ENCODE measurements around the gene APOC3. TPM values are rescaled to one million over a fixed set of nuclear protein-coding genes. Genes with fewer than 3 reads are reported as not detected.

APOC3 gene
- total RNA-seq: not detected

DNA sequence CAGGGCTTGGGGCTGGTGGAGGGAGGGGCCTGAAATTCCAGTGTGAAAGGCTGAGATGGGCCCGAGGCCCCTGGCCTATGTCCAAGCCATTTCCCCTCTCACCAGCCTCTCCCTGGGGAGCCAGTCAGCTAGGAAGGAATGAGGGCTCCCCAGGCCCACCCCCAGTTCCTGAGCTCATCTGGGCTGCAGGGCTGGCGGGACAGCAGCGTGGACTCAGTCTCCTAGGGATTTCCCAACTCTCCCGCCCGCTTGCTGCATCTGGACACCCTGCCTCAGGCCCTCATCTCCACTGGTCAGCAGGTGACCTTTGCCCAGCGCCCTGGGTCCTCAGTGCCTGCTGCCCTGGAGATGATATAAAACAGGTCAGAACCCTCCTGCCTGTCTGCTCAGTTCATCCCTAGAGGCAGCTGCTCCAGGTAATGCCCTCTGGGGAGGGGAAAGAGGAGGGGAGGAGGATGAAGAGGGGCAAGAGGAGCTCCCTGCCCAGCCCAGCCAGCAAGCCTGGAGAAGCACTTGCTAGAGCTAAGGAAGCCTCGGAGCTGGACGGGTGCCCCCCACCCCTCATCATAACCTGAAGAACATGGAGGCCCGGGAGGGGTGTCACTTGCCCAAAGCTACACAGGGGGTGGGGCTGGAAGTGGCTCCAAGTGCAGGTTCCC, at the start of gene APOC3:
Gene APOC3, plus strand, starts transcription at position 383 of the 659 bp plus-strand sequence. CDS start 676 bp downstream, outside the sequence.
- Mint-ChIP-seq H3K27ac (no peak within 1 kb of the TSS), H3K9me3 (no peaks in the 10 kb centered on the region), H3K36me3 (no peaks in the 10 kb centered on the region)
- DNase-seq (ENCODE audit: low spot score in 2 of 2) (no peak), ATAC-seq (no peak)

DNA sequence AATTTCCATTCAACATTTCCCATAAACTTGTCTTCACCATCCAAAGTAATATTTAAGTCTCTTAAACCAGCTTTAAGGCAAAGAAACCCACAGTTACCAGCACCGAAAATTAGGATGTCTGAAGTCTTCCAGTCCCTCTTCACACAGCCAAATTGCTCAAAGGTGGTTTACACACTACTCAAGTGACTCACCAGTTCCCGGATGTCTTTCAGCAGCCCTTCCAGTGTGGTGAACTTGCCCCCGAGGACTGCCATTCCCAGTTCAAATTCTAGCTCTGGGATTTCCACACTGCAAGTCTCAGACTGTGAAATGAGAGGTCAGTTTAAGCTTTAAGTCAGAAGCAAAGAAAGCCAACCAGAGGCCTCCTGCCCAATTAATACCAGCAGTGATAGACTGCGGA, 47.0 kb upstream of the APOC3 start:
- Mint-ChIP-seq H3K36me3 (peaks cover 64 to 74% of the 10 kb centered on the region in 2 donors), H3K27ac (peak overlapping the region in 1 of 2 donors; percentile 49), H3K9me3 (no peaks in the 10 kb centered on the region)
- DNase-seq (ENCODE audit: low spot score in 2 of 2) (no peak), ATAC-seq (peak; percentile 43 to 58)

DNA sequence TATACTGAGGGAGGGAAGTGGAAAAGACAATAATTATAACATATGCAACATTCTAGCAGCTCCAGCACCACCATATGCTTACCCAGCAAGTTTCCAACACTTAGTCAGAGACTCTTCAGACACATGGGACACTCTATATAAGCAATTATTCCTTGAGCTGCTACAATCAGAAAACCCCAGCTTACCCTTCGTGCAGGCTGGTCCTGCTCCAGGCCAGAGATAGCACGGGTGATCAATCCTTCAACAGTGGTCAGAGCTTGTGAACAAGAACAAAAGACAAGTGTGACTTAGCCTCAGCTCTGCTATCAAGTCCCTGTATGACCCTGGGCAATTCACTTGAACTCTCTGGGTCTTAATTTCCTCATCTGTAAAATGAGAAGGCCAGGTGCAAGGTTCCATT, 43.4 kb upstream of the APOC3 start:
- no peaks in the 10 kb centered on the region for H3K9me3 Mint-ChIP-seq

DNA sequence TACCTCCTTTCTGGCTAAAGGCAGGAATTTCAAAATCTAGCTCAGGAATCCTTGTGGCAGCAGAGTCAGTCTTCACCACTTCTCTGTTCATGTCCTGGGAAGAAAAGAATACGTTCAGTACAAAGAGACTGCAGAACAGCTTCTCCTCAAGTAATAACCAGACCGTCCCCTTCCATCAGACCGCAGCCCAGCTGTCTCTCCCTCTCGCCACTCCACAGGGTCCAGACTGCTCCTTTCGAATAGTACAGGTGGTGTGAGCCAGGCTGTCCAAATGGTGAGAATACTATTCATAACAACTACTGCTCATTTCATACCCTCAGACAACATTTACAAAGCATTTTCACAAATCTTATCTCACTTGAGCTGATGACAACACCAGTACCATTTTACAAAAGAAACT, 42.7 kb upstream of the APOC3 start:
- H3K27ac Mint-ChIP-seq: peak overlapping the region; percentile 73 to 95
- DNase-seq (ENCODE audit: low spot score in 2 of 2) (no peak), ATAC-seq (no peak)
- H3K9me3 Mint-ChIP-seq: no peaks in the 10 kb centered on the region
- peaks cover 40 to 47% of the 10 kb centered on the region in 2 donors for H3K36me3 Mint-ChIP-seq

More for the DNA sequence above, 43.4 kb upstream of the APOC3 start:
- ATAC-seq (no peak), DNase-seq (ENCODE audit: low spot score in 2 of 2) (no peak)
- Mint-ChIP-seq H3K27ac (peak overlapping the region in 1 of 2 donors; percentile 95), H3K36me3 (peaks cover 44 to 51% of the 10 kb centered on the region in 2 donors)

DNA sequence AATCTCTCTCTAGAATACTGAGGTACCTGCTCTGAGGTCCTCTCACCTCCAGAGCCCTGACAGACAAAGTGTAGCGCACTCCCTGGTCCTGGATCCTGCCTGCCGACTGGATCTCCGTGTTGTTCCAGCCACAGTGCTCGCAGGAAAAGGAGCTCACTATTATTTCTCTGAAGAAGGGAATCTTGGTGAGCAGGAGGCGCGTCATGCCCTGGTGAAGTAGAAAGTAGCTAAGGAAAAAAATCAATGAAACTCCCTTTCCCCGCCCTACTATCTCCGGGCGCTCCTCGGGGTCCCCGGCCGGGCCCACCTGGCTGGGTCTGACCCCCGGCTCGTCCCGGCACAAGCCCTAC, 42.3 kb upstream of the APOC3 start:
- DNase-seq (ENCODE audit: low spot score in 2 of 2): no peak
- H3K27ac Mint-ChIP-seq: peak overlapping the region; percentile 44 to 95
- no peaks in the 10 kb centered on the region for H3K9me3 Mint-ChIP-seq
- ATAC-seq: no peak
- H3K36me3 Mint-ChIP-seq: peaks cover 35 to 43% of the 10 kb centered on the region in 2 donors

DNA sequence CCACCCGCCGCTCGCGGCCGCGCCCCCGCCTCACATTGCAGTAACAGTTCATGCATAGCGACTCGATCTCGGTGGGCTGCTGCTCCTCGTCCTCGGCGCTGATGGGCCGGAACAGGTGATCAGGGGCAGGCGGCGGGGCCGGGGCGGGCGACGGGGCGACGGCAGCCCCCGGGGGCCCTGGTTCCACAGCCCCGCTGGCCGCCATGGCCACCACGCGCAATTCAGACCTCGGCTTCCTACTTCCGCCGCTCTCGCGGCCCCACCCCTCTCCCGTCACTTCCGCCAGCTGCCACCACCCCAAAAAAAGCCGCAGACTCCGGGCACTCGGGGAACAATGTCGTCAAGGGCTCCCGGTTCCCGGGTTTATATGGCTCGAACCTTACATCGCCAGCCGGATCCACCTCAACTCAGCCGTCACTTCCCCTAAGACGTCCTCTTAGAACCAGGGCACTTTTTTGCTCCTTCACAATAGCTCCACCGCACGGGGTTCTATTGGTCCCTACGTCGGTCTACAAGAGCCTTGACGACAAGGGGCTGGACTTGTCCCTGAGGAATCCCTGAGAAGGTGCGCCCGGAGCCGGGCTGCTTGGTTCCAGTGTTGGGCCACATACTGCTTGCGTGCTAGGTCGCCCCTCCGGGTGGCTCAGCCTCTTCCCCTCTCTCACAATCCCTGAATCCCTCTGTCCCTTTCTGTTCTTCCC, 41.8 kb upstream of the APOC3 start, which contains the start of gene ZPR1:
Gene ZPR1, minus strand, starts transcription at position 238 of the 701 bp plus-strand sequence. Its CDS starts 33 bp downstream, at position 205.
- DNase-seq (ENCODE audit: low spot score in 2 of 2) (peak; percentile 77 to 87), ATAC-seq (peak; percentile 88 to 91)
- Mint-ChIP-seq H3K36me3 (peaks cover 30 to 40% of the 10 kb centered on the region in 2 donors), H3K27ac (peak within 1 kb of the TSS; percentile 95 to 96), H3K9me3 (no peaks in the 10 kb centered on the region)

DNA sequence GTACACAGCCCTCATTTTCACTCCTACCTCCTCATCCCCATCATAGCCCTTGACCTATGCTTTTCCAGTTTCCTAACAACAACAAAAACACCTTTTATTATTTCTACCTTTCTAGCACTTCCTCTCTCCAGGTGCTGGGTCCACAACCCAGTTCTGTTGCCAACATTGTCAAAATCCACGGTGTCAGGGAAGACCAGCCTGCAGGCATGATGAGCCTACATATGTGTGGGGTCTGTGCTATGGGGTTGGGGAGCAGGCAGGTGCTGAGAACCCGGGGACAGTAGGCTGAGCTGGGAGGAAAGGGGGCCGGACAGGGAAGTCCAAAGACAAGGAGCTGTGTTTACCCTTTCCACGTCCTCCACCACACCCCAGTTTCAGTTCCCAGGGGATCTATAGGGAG, 41.2 kb upstream of the APOC3 start:
- Mint-ChIP-seq H3K9me3 (no peaks in the 10 kb centered on the region), H3K27ac (peak overlapping the region; percentile 95 to 96), H3K36me3 (peaks cover 24 to 34% of the 10 kb centered on the region in 2 donors)
- DNase-seq (ENCODE audit: low spot score in 2 of 2) (no peak), ATAC-seq (no peak)

DNA sequence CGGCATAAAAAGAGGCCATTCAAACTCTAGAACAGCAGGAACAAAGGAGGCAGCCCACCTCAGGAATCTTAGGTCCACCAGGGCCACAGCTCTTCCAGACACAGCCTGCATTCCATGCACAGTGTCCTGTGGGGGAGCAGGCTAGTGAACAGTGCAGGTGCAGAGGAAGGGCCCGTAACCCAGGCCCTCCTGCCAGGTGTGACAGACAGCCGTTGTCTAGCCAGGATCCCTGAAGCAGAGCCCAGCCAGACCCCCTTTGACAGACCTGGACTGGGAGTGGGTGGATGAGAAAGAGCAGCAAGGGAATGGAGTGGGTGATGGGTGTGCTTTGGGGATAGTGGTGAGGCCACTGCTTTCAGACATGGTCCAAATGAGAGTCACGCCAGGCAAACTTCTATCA, 40.7 kb upstream of the APOC3 start:
- no peak for DNase-seq (ENCODE audit: low spot score in 2 of 2)
- Mint-ChIP-seq H3K9me3 (no peaks in the 10 kb centered on the region), H3K36me3 (peaks cover 22 to 34% of the 10 kb centered on the region in 2 donors), H3K27ac (peak overlapping the region in 1 of 2 donors; percentile 95)
- no peak for ATAC-seq

DNA sequence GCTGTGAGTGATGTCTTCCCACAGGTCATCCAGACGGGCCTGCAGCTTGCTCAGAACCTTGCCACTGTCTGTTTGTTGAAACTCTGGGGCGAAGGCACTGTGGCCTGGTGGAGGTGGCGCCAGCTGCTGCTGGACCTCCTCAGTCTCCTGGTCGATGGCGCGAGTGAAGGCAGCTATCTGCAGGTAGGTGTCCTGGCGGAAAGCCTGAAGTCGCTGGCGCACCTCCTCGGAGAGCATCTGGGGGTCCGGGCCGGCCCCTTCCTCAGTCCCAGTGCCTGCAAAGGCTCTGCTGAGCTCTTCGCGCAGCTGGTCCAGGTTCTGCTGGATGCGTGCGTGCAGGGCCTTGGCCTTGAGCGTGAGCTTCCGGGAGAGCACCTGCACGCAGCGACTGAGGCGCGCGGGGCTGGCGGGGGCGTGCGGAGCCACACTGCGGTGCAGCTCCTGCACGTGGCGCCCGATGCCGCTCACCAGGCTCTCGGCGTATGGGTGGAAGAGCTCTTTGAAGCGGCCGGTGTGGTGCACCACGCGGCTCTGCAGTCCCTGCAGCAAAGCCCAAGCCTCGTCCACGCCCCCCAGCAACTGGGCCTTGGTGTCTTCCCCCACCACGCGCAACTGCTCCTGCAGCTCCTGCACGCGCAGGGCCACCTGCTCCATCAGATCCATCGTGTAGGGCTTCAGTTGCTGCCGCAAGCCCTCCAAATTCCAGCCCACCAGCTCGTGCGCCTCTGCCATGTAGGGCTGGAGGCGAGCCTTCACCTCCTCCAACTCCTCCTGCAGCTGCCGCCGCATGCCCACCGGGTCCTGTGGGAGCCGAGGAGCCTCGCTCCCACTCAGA, 39.3 kb upstream of the APOC3 start:
- Mint-ChIP-seq H3K27ac (no peak overlapping the region), H3K9me3 (no peaks in the 10 kb centered on the region), H3K36me3 (peaks cover 8 to 20% of the 10 kb centered on the region in 2 donors)
- ATAC-seq: no peak
- no peak for DNase-seq (ENCODE audit: low spot score in 2 of 2)

DNA sequence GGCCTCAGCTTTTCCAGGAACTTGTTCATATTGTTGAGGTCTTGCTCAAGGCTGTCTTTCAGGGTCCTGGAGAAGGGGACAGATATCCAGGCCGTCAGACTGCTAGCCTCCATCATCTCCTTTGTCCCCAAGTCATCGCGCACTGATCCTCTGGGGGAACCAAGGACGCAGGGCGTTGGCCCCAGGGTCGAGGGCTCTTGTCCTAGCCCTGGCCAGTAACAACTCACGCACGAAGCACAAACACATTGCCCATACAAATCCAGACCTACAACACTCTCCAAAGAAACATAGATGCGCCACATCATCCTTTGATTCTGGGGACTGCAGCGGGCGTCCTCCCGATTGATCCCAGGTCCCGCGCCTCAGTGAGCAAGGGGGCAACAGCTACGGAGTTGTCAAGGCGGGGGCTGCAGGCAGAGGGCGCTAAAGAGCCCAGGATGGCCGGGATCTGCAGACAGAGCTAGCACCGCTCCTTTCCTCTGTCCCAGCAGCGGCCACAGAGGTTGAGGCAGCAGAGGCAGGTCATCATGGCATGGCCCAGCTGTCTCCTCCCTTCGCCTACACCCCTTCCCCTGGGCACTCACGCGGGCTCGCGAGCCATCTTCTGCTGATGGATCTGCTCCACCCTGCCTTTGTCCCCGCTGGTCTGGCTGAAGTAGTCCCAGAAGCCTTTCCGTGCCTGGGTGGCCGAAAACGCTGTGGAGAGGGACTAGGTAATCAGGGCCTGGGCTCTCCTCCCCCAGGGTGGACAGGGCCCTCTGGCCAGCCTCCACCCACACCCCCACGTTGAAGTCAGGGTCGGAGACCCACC, 38.5 kb upstream of the APOC3 start:
- no peak overlapping the region for H3K27ac Mint-ChIP-seq
- no peaks in the 10 kb centered on the region for H3K9me3 Mint-ChIP-seq
- ATAC-seq (peak; percentile 56 to 75), DNase-seq (ENCODE audit: low spot score in 2 of 2) (peak; percentile 73 to 86)
- peaks cover 7 to 17% of the 10 kb centered on the region in 2 donors for H3K36me3 Mint-ChIP-seq

DNA sequence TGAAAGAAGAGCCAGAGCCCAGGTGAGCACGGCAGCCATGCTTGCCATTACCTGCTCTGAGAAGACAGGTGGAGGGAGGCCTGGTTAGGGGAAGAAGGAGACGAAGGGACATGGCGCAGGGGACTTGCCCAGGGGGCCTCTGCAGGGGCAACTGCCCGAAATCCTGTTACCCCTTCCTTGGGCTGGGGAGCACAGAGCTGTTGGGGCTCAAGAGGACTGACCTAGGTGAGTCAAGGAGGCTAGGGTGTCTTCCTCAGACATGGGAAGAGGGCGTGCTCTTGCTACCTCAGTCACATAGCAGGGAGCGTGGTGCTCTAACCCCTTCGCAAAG, 37.9 kb upstream of the APOC3 start, which contains the start of gene APOA5:
Gene APOA5, minus strand, starts transcription at position 67 of the 331 bp plus-strand sequence. Its CDS starts 19 bp downstream, at position 48.
- Mint-ChIP-seq H3K9me3 (no peaks in the 10 kb centered on the region), H3K27ac (no peak within 1 kb of the TSS), H3K36me3 (peaks cover 7 to 12% of the 10 kb centered on the region in 2 donors)
- ATAC-seq: no peak
- DNase-seq (ENCODE audit: low spot score in 2 of 2): no peak

DNA sequence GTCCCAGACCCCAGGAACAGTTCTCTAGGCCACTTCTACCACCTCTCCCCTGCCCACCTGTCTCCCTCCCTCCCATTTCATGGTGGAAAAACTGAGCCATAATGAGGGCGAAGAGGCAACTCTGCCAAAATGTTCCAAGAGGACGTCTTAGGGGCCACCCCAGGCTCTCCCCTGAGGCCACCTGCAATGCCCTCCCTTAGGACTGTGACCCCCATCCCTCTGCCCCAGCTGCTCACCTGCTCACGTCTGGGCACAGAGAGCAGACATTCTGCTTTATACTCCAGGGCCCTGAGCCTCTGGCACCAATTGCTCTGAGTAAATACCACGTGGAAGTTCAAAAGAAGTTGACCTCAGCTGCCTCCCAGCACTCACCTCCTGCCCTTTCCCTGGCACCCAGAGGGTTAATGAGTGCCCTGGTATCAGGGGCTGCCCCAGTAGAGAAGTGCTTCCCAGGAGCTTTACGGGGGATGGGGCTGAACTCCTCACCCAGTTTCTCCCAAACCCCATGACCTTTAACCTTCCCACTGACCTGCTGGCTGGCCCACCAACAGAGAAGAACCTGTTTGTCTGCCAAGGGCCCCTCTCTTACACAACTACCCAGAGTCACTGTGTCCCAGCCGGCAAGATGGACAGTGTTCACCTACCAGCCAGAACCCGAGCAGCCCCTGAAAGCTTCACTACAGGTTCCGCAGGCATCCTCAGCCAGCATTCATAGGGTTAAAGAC, 37.4 kb upstream of the APOC3 start:
- no peaks in the 10 kb centered on the region for H3K9me3 Mint-ChIP-seq
- no peak for DNase-seq (ENCODE audit: low spot score in 2 of 2)
- ATAC-seq: no peak
- peaks cover 1 to 7% of the 10 kb centered on the region in 2 donors for H3K36me3 Mint-ChIP-seq
- H3K27ac Mint-ChIP-seq: no peak overlapping the region

DNA sequence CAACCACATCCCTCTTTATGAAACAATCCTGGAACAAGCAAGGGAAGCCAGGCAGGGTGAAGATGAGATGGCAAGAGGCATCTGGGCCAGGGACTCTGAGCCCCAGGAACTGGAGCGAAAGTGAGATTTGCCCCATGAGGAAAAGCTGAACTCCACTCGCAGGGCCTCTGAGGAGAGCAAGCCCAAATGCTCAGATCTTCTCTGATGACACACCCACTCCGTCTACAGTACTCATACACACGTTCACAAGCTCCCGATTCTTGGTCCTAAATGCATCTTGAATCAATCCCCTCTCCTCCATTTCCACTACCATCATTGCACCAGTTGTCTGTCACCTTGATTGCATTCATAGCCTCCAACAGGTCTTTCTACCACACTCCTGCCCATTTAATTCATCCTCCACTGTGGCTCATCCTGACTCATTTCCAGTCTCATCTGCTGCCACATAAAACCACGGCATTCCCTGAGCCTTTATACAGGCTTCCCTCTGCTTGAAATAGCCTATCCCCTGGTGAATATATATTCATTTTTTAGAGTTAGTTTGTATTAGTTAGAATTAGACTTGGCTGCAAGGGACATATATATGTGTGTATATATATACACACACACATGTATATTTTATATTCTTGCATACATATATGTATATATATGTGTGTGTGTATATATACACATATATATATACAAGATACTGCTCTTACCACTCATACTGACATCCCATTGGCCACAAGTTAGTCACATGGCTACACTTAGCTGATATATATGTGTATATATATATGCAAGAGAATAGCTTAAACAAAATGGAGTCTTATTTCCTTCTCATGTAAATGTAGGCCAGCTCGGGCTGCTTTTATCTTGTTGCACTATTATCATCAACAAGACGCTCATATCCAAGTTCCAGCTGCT, 36.6 kb upstream of the APOC3 start:
- ATAC-seq (no peak), DNase-seq (ENCODE audit: low spot score in 2 of 2) (no peak)
- Mint-ChIP-seq H3K9me3 (no peaks in the 10 kb centered on the region), H3K27ac (no peak overlapping the region), H3K36me3 (peaks cover 0 to 2% of the 10 kb centered on the region in 2 donors)

DNA sequence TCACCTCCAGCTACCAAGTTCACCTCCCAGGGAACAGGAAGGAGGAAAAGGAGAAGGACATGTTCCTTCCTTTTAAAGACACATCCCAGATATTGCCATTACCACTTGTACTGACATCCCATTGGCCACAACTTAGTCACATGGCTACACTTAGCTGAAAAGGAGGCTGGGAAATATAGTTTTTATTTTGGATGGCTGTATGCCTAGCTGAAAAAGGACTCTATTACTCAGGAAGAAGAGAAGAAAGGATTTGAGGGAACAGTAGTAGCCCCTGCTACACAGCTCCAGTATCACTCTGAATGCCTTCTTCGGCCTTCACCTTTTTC, 36.0 kb upstream of the APOC3 start:
- Mint-ChIP-seq H3K36me3 (no peaks in the 10 kb centered on the region), H3K27ac (no peak overlapping the region)

DNA sequence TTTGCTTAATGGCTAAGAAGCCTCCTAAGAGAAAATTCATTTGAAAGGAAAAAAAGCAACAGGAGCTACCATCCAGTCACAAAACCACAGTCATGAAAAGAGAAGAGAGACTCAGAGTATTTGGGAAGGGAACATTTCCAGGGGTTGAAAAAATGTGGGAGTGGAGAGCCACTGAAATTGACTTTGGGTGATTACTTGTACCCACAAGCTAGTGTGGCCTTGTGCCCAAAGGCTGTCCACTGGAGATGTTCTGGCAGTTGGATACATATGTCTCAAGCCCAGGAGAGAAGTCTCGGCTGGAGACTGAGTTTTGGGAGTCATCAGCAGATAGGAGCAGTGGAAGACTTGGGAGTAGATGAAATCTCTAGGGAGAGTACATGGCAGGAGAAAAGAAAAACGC, 34.9 kb upstream of the APOC3 start:
- H3K36me3 Mint-ChIP-seq: no peaks in the 10 kb centered on the region
- no peak for ATAC-seq
- H3K27ac Mint-ChIP-seq: no peak overlapping the region
- no peaks in the 10 kb centered on the region for H3K9me3 Mint-ChIP-seq
- DNase-seq (ENCODE audit: low spot score in 2 of 2): no peak

More for the DNA sequence above, 36.0 kb upstream of the APOC3 start:
- no peaks in the 10 kb centered on the region for H3K9me3 Mint-ChIP-seq
- no peak for DNase-seq (ENCODE audit: low spot score in 2 of 2)
- no peak for ATAC-seq
